Cerebellar nuclear complex (tissue), 1 donor: ENCODE measurements around the gene LHFPL2.

Experiments
- DNase-seq, 2 experiments: peaks; one replicate each; lab custom pipeline; 2025; lab: John Stamatoyannopoulos, UW

Gene LHFPL2

DNA sequence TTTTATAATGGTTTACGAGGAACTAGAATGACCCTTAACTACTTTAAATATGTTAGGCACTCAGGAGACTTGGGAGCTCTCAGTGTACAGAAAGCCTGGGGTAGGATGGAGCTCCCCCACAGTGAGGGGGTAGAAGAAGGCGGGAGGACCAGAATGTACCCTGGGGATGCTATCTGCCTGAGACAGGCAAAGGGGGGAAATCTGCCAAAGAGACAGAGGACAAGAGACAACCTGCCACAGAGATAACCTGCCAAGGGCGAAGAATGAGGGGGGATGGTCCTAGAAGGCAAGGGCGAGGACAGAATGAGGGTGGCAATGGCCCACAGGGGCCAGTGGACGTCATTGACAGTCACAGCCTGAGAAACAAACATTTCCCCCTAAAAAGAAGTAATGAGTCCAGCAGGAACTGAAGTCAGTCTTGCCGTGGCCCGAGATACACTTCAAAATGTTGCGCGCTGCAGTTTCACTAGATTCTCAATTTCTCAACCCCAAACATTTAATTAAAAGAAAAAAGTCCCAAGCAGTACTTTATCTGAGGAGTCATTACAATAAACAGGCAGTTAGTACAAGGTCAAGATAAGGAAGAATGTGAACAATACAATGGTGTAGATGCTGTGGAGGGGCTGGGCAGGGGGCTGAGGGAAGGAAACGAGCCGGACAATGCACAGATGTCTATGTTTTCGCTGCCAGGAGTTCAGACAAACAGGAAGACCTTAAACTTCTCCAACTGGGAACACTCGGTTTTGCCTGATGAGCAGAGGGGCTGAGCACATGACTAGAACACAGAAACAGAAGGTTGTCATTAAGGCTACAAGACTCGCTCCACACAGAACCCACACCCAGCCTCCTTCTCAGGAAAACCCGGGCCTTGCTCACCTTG lies 125.0 kb downstream of the LHFPL2 start:
- DNase-seq = no peak

DNA sequence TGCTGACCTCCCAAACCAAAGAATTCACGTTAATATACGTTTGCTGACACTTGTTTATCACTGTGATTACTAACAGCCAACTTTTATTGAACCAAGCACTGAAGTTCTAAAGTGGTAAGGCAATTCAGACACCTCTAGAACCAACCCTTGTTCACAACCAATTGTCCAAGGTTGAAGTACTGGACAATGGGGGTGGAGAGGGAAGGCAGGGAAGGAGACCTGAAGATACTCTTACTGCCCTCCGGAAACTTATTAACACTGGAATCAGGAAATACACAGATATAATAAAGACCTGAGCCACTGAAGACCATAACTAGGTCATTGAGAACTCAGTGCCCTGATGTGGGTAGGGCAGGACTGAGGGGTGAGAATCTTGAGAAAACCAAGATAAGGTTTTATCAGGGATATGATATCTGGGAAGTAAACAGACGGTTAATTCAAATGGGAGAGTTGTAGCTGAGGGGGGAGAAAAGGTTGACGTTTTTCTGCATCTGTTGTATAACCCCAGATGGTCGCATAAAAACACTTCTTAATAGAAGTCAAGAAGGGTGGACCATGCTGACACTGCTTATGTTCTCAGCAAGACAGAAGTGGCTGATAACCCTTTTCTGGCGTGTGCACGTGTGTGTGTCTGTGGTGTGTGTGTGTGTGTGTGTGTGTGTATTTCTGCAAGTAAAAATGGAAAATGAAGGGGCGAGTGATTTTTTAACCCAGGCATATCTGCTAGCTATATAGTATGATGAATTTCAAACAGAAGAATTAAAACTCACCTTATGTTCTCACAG lies 125.9 kb downstream of the LHFPL2 start:
- DNase-seq = no peak

DNA sequence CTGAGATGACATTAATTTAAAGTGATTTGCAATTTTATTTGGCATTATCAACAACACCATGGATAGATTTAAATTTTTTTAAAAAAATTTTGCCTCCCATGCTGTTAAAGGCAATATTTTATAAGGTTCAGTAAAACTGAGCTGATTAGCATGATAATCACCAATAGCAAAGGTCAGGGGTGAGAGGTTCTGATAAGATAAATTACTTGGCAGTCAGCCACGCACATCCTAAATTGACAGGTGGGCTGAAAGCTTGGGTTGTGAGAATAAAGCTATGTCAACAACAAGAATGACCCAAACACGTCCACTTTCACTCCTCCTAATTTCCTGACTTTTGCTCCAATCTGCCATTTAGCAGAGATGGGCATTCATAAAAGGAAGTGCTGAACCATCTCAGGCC lies 127.1 kb downstream of the LHFPL2 start:
- no peak for DNase-seq

DNA sequence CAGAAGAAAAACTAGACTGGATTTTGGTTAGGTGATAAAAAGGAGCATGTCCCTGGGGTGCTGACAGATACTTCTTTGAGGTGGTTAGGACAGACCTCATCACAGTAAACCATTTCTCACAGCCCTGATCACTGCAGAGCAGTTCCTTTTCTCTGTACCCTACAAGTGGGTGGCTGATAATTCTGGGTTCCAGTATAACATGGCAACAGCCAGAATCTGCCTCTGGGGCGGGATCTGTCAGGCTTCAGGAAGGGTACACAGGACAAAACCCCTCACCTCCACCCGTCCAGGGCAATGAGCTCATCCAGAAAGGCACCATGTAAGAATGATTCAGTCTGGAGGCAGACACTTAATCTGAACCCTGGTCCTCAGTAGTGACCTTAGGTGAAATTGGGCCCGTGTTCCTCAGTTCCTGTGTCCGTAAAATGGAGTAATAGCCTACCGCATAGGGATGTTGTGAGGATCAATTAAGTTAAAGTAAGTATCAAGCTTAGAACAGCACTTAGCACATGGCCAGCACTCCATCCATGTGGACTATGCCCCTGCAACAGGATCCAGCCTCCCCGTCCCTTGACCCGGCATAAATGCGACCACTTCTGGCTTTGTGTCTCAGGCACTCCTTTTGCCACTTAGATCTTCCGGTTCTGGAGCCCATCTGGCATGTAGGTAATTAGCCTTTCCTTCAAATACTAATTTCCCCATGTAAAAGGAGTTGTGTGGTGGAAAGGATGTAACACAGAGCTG lies 129.2 kb downstream of the LHFPL2 start:
- no peak for DNase-seq

DNA sequence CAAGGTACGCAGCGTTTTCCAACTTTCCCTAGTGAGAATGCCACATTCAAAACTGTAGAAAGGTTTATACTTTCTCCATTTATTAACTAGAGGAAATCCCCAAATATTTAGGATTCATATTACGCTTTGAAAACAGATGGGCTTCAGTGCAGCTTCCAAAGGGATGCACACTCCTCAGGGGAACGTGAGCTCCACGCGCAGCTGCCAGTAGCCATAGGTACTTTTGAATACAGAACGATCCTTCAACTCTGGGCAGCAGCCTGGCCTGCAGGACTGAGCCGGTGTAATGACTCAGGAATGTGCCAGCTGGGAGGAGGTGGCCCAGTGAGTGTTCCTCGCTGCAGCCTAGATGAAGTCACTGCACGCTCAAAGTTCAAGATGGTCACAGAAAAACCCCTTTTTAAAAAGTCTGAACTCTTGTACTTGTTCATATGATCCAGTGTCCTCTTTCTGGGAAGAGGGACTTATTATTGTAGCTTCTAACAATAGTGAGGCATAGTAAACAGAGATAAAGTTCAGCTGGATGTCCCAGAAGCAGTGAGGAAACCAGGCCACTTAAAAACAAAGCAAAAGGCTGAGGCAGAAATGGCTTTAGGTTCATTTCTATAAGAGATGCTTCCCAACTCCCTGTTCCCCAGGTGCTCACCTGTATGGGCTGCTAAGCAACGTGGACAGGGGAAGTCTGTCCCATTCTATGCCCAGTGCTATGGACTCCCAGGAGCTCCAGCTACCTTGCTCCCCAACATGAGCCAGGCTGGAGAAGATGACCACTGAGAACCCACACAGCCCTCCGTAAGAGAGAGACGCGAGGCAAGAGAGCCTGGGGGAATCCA lies 130.0 kb downstream of the LHFPL2 start:
- no peak for DNase-seq

DNA sequence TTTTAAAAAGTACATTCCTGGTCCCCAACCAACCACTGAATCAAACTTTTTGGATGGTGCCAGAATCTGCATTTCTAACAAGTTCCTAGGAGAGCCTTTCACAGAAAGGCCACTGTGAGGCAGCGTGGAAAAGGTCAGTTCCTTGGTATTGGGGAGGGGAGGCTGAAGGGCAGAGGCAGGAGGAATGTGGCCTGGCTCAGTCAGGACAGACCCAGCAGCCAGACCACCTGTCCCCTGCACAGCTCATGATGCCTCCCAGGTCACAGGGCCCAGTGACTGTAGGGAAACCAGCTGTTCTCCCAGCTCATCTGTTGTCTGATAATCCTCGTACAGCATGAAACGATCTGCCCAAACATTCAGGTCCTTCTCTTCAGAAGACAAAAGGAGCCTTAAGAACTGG lies 132.9 kb downstream of the LHFPL2 start:
- DNase-seq = no peak

DNA sequence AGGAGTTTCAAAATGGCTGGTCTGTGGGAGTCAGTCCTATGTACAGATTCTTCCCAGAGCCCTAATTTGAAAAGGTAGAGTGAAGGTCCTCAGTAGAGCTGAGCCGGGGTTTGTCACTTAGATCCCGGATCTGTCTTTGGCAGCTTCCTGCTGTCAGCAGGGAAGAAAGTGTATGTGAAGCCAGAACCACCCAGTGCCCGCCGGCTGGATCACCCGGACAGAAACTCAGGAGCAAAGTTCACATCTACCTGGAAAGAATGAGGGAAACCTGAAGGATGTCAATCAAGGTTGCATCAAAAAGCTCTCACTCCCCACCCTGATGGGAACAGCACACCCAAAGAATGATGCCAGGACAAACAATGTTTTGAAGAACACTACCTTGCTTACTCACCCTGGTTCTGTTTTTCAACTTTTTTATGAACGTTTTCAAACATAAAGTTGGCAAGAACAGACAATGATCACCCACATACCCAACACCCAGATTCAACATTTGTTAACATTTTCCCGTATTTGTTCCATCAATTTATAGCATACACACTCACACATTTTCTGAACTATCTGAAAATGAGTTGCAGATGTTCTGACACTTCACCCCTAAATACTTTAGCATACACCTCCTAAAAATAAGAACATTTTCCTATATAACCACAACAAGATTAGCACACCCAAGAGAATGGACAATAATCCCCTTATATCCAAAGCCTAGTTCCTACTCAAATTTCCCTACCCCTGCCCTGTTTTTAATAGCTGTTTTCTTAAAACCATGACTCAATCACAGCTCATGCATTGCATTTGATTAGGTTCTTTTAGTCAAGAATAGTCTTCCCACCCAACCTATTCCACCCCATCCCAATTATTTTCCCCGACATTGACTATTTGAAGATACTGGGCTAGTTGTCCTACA lies 133.9 kb downstream of the LHFPL2 start:
- DNase-seq = no peak

DNA sequence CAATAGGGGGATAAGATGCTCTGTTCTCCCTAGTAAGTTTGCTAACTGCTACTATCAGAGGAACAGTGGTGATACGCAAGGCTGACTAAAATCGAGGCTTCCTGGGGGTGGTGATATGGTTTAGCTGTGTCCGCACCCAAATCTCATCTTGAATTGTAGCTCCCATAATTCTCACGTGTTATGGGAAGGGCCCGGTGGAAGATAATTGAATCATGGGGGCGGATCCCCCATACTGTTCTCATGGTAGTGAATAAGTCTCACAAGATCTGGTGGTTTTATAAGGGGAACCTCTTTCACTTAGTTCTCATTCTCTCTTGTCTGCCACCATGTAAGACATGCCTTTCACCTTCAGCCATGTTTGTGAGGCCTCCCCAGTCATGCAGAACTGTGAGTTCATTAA lies 135.1 kb downstream of the LHFPL2 start:
- no peak for DNase-seq

DNA sequence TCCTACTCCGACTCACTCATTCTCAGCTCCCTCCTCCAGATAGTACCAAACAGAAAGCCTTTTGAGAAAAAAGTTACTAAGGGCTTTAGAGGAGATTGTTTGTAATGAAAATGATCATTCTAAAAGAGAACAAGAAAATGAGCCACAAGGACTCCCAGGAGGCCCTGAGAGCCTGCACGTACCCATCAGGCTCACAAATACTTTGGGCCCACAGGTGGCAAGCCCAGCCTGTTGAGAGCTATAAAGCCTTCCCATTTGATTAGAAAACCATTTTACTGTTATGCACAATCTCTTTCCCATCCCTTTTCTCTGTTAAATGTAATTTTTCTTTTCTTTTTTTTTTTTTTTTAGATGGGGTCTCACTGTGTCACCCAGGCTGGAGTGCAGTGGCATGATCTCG lies 136.1 kb downstream of the LHFPL2 start:
- DNase-seq = no peak

DNA sequence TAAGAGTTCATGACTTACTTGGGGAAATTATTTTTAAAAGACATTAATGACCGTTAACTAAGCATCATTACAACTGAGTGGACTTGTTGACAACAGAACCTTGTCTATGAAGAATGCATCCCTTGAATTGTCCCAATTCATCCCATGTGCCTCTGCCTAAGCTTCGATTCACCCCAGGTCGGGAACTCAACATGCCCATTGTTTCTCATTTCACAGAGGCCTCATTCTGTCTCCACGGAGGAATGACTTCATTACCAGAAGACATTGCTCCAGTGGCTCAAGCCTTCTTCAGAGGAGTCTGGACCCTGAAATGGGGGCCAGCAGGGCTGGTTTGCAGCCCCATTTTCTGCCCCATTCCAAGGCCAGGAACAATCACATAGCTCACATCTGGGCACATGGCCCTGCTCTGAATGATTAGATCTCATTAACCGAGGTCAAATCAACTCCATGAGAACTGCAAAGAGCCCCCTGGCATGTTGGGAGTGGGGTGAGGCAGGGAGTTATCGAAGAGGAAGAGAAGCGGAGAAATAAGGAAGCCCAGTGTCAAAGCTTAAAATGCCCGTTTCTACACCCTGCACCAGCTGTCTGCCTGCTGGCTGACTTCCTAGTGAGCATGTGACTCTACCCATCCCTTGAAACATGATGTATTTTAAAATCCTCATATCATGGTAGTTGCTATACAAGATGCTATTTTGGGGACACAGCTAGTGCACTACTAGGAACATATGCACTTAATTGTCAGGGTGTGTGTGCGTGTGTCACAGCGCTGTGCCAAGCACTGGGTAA lies 137.3 kb downstream of the LHFPL2 start:
- DNase-seq = no peak

DNA sequence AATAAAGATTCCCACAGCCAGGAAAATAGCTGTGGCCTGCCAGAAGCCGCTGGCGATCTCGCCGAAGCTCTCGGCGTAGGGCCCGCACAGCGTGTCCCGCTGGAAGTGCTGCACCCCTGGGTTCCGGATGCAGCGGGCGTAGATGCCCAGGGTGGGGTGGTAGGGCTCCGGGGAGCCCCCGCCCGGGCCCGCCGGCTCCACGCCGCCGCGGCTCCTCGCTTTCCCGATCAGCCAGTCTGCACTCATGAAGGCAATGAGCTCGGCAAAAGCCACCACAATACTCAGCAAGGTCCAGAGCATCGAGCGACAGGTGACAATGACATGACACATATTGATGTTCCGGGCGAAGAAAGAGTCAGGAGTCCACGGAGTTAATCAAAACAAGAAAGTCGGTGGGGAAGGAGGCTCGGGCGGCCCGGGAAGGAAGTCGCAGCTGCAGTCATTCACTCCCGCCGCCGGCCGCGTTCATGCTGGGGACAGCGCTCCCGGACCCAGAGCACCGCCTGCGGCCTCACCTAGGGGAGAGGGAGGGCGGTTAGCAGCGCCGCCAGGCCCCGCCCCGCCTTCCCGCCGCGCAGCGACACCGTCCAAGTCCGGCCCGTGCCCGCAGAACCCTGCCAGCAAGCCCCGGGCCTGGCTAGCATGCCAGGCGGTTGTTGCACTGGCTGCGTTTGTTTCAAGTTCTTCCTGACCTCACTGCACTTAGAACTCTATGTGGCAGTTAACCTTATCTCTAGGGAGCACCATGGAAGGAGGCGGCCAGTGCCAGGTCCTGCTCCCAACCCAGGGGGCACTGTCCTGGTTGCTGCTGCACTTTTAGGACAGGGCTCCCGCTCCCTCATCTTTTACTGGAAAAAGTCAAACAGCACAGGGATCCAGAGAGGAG lies 138.4 kb downstream of the LHFPL2 start:
- peak; percentile 28 to 49 for DNase-seq

DNA sequence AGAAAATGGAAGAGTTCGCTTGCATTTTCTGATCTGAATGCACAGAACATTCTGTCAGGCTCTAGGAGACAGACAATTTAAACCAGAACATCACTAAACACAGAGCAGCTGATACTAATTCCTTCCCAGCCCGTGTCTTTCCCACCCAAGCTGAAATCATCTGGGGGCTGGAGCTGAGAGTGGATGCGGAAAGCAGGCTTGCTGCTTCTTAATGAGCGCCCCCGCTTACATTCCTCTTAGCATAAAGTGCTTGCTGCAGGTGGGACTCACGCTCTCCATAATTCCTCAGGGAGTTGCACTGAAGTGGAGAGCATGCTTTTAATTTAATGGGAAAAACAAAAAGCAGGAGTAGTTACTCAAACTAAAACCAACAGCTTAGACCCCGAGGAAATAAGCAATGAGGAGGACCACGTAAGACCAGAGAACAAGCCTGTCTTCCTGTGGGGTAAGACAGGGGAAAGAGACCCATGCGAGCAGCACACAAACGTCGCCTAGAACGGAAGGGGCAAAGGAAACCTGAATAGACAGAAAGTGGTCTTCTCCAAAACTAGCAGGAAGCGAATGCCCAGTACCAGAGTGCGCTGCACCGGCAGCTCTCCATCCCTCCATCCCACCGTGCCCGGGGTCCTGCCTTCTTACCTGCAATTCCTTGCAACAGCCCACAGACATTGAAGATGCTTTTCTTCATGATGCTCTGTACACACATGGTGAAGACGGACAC lies 139.3 kb downstream of the LHFPL2 start:
- no peak for DNase-seq

DNA sequence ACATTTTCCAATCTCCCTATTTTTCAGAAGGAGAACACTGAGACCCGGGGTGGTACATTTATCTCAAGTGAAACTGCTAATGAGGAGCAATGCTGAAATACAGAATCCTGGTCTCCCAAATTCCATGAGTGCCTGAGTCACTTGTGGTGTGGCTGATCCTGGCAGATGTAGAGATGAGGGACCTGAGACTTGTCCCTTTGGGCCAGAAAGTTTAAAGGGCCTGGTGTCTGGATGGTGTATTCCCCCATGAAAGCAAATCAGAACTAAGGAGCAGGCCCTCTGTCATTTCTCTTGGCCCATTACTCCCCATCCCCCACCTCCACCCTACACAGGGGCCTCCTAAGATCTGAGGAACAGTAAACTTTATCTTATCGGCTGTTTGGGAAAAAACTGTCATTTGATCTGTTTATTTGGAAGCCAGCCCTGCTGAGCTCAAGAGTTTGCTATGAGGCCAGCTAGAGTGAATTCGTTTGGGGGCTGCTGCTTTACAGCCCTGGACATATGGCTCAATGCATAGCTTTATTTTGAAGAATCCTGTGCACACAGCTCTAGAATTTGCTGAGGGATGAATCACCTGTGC lies 140.3 kb downstream of the LHFPL2 start:
- DNase-seq = no peak

DNA sequence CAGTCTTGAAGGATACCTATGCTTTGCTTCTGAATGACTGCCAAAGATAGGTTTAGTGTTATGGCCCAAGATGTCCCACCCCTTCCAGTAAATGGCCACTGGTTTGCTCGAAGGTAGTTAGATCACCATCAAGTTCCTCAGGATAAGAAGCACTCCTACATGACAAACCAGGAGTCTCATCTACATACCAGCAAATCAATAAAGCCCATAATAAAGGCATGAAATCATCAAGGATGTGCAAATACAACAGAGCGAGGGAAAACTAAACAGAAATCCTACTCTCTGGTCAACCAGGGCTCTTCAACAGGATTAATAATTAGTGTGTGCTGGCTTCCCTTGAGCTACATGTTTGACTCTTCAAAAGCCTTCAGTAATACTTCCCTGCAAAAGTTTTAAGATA lies 141.0 kb downstream of the LHFPL2 start:
- DNase-seq = no peak

DNA sequence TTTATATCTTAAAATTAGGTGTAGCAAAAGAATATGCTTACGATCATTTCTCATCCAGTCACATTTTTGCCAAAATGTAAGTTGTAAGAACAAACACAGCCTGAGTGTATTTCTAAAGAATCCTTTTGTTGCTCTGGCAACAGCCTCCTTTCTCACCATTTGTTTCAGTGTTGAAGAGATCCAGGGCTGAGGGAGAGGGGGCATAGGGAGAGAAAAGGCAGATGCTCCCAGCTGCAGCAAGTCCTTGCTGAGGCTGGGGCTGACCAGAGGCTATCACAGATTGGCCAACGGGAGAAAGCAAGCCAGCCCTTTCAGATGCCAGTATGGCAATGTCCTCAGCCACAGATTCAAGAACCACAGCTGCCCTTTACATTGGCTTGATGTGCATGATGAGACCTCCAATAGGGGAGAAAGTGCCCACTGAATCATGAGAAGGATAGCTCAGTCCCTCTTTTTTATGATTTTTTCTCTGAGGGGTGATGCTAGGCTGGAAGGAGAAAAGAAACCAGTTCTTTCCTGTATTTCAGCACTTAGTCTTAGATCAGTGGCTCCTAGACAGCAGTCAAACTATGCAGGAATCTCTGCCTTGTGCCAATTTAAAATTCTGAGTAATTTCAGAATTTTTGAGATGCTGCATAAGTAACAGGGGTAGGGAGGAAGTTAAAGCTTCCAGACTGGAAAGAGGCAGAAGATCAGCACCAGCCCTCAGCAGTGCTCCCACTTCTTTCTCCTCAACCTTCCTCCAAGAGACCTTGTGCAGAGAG lies 142.1 kb downstream of the LHFPL2 start:
- DNase-seq = no peak

DNA sequence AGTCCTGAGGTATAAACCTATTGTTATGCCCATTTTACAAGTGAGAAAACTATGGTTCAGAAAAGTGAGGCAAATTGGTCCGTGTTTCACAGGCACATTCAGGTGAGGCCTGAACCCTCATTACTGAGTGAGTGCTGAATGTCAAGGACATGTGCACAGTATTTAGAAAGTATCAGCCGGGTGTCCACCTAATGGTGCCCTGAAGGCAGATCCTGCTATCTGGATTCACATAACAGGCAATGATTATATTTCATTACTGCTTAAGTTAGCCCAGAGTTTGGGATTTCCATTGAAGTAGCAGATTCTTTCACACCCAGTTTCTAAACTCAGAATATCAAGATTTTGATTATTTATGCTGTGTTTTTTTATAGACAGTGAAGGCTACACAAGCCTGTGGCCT lies 142.7 kb downstream of the LHFPL2 start:
- DNase-seq = no peak
